Measurements from ENCODE around the gene MEST. TPM values are rescaled to one million over a fixed set of nuclear protein-coding genes. Genes with fewer than 3 reads are reported as not detected.

Gene MEST
- total RNA-seq, 1 experiment from 2014 or later: 223 TPM

Other genes with a start within 250 kb of the MEST start
- gene CPA2, start 225.2 kb upstream of the MEST start, total RNA-seq (2014; rRNA removed; shearing (Covaris generic)): not detected in 2 replicates
- gene CPA4, start 198.9 kb upstream of the MEST start, total RNA-seq (2014; rRNA removed; shearing (Covaris generic)): 12.0 and 14.7 TPM in 2 replicates
- 0.87 TPM in 1 of 2 replicates, not detected in the other for gene CPA5, start 147.3 kb upstream of the MEST start, total RNA-seq (2014; rRNA removed; shearing (Covaris generic))
- gene CPA1, start 111.6 kb upstream of the MEST start, total RNA-seq (2014; rRNA removed; shearing (Covaris generic)): not detected in 2 replicates
- 20.4 and 21.6 TPM in 2 replicates for gene CEP41, start 51.1 kb upstream of the MEST start, total RNA-seq (2014; rRNA removed; shearing (Covaris generic))
- 35.4 and 36.2 TPM in 2 replicates for gene COPG2, start 176.7 kb downstream of the MEST start, total RNA-seq (2014; rRNA removed; shearing (Covaris generic))
- not detected in 2 replicates for gene TSGA13, start 194.5 kb downstream of the MEST start, total RNA-seq (2014; rRNA removed; shearing (Covaris generic))
- not detected in 2 replicates for gene KLF14, start 242.1 kb downstream of the MEST start, total RNA-seq (2014; rRNA removed; shearing (Covaris generic))